ENCODE measurements around the gene FAM53B.

The FAM53B gene

DNA sequence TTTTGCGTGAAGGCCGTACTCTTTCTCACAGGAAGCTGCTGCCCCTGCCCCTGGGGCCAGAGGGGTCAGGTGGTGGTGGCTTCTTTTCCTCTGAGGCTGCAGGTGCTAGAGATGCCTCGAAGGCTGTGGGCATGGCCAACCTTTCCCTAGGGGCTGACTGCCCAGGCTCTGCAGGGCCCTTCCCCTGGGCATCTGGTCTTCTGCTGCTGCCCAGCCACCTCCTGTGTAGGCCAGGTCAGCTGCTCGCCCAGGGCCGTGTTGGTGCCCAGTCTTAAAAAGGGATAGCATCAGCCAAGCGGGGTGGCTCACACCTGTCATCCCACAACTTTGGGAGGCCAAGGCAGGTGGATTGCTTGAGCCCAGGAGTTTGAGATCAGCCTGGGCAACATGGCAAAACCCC, 114.3 kb downstream of the FAM53B start (continued):
- TF ChIP-seq ZNF639 (tag by site-specific recombination; IDR thresholded peaks at IDR 0.05) (no peak), MZF1 (tag by site-specific recombination; IDR thresholded peaks at IDR 0.05; ENCODE audit: borderline replicate concordance) (no peak), TRIM28 (IDR thresholded peaks at IDR 0.05; ENCODE audit: borderline replicate concordance, low read length) (no peak), ZNF830 (tag by site-specific recombination; IDR thresholded peaks at IDR 0.05; ENCODE audit: low read depth) (no peak), WT1 (tag by site-specific recombination; IDR thresholded peaks at IDR 0.05) (no peak), ZBTB21 (tag by site-specific recombination; IDR thresholded peaks at IDR 0.05) (no peak)
- TF ChIP-seq, protein P1, sequence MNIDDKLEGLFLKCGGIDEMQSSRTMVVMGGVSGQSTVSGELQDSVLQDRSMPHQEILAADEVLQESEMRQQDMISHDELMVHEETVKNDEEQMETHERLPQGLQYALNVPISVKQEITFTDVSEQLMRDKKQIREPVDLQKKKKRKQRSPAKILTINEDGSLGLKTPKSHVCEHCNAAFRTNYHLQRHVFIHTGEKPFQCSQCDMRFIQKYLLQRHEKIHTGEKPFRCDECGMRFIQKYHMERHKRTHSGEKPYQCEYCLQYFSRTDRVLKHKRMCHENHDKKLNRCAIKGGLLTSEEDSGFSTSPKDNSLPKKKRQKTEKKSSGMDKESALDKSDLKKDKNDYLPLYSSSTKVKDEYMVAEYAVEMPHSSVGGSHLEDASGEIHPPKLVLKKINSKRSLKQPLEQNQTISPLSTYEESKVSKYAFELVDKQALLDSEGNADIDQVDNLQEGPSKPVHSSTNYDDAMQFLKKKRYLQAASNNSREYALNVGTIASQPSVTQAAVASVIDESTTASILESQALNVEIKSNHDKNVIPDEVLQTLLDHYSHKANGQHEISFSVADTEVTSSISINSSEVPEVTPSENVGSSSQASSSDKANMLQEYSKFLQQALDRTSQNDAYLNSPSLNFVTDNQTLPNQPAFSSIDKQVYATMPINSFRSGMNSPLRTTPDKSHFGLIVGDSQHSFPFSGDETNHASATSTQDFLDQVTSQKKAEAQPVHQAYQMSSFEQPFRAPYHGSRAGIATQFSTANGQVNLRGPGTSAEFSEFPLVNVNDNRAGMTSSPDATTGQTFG (tag by site-specific recombination; IDR thresholded peaks at IDR 0.05; ENCODE audit: borderline replicate concordance): no peak
- TF ChIP-seq, protein P2, sequence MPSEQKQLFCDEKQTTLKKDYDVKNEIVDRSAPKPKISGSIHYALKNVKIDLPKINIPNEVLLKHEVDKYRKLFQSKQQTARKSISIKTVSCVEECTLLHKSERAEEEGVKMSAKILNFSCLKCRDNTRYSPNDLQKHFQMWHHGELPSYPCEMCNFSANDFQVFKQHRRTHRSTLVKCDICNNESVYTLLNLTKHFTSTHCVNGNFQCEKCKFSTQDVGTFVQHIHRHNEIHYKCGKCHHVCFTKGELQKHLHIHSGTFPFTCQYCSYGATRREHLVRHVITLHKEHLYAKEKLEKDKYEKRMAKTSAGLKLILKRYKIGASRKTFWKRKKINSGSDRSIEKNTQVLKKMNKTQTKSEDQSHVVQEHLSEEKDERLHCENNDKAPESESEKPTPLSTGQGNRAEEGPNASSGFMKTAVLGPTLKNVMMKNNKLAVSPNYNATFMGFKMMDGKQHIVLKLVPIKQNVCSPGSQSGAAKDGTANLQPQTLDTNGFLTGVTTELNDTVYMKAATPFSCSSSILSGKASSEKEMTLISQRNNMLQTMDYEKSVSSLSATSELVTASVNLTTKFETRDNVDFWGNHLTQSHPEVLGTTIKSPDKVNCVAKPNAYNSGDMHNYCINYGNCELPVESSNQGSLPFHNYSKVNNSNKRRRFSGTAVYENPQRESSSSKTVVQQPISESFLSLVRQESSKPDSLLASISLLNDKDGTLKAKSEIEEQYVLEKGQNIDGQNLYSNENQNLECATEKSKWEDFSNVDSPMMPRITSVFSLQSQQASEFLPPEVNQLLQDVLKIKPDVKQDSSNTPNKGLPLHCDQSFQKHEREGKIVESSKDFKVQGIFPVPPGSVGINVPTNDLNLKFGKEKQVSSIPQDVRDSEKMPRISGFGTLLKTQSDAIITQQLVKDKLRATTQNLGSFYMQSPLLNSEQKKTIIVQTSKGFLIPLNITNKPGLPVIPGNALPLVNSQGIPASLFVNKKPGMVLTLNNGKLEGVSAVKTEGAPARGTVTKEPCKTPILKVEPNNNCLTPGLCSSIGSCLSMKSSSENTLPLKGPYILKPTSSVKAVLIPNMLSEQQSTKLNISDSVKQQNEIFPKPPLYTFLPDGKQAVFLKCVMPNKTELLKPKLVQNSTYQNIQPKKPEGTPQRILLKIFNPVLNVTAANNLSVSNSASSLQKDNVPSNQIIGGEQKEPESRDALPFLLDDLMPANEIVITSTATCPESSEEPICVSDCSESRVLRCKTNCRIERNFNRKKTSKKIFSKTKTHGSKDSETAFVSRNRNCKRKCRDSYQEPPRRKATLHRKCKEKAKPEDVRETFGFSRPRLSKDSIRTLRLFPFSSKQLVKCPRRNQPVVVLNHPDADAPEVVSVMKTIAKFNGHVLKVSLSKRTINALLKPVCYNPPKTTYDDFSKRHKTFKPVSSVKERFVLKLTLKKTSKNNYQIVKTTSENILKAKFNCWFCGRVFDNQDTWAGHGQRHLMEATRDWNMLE (tag by site-specific recombination; conservative IDR thresholded peaks at IDR 0.05; ENCODE audit: low read depth): no peak
- TF ChIP-seq, protein P3, sequence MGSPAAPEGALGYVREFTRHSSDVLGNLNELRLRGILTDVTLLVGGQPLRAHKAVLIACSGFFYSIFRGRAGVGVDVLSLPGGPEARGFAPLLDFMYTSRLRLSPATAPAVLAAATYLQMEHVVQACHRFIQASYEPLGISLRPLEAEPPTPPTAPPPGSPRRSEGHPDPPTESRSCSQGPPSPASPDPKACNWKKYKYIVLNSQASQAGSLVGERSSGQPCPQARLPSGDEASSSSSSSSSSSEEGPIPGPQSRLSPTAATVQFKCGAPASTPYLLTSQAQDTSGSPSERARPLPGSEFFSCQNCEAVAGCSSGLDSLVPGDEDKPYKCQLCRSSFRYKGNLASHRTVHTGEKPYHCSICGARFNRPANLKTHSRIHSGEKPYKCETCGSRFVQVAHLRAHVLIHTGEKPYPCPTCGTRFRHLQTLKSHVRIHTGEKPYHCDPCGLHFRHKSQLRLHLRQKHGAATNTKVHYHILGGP (tag by site-specific recombination; IDR thresholded peaks at IDR 0.05): no peak

DNA sequence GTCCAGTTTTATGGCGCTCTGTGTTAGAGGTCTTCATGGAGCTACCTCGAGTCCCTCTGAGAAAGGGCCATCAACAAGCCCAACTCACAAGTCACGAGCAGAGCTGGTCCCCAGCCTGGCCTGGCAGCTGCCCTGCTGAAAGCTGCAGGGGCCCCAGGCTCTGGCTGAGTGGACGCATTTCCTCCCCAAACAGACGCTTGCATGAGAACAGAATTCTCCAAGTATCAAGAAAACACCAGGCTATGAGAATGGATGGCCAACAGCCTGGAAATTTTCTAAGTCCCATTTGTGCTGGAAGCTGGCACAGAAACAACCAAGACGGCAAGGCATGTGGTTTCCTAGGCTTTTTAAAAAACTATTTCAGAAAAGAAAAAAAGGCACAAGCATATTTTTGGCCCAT, 114.8 kb downstream of the FAM53B start:
- H3K4me3 ChIP-seq (ENCODE audit: low read depth, low read length): no peak overlapping the region
- no peak for TF ChIP-seq ZBTB20 (tag by site-specific recombination; IDR thresholded peaks at IDR 0.05)
- TF ChIP-seq, protein P4, sequence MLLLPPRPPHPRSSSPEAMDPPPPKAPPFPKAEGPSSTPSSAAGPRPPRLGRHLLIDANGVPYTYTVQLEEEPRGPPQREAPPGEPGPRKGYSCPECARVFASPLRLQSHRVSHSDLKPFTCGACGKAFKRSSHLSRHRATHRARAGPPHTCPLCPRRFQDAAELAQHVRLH (tag by site-specific recombination; IDR thresholded peaks at IDR 0.05): no peak
- no peak for TF ChIP-seq YY2 (tag by site-specific recombination; IDR thresholded peaks at IDR 0.05)
- no peak for TF ChIP-seq ZNF433 (tag by site-specific recombination; IDR thresholded peaks at IDR 0.05; ENCODE audit: low read depth)
- no peak for TF ChIP-seq REPIN1 (tag by site-specific recombination; IDR thresholded peaks at IDR 0.05; ENCODE audit: low read depth)
- TF ChIP-seq ZNF10 (tag by site-specific recombination; IDR thresholded peaks at IDR 0.05): no peak
- TF ChIP-seq ZNF529 (tag by site-specific recombination; IDR thresholded peaks at IDR 0.05; ENCODE audit: insufficient replicate concordance): no peak
- H3K4me1 ChIP-seq (ENCODE audit: control insufficient read depth, insufficient read depth, low read length): no peaks in the 10 kb centered on the region
- no peaks in the 10 kb centered on the region for H3K9me3 ChIP-seq (ENCODE audit: control insufficient read depth, insufficient read depth, low read depth, low read length)
- H3K36me3 ChIP-seq (ENCODE audit: control insufficient read depth in 2 of 2, insufficient read depth in 1 of 2, low read length in 2 of 2): peaks cover 0 to 3% of the 10 kb centered on the region in 2 experiments; a peak in 1 of 3 replicates
- no peak overlapping the region for H3K27ac ChIP-seq (ENCODE audit: extremely low read depth, low read depth, low read length)
- ChIA-PET CTCF (no interaction called here), POLR2A (no interaction called here)
